GM12864 (cell line): ENCODE data around the gene ANK3.

Source experiments
- DNase-seq: peaks from one replicate; pipeline ENCODE4 v3.0.0-alpha.2; 2011; ENCODE audit warnings: low read depth
- H3K4me3 ChIP-seq: 2 replicates; pipeline ENCODE4 v1.5.1; 2011; ENCODE audit warnings: mild to moderate bottlenecking, low read depth, low read length, control low read depth
- CTCF ChIP-seq: IDR thresholded peaks from 2 replicates; pipeline ENCODE4 v1.5.1; 2011; ENCODE audit warnings: low read depth, mild to moderate bottlenecking, moderate library complexity, low read length, control low read depth, inconsistent platforms; ENCODE audit errors: missing control alignments

Gene ANK3

DNA sequence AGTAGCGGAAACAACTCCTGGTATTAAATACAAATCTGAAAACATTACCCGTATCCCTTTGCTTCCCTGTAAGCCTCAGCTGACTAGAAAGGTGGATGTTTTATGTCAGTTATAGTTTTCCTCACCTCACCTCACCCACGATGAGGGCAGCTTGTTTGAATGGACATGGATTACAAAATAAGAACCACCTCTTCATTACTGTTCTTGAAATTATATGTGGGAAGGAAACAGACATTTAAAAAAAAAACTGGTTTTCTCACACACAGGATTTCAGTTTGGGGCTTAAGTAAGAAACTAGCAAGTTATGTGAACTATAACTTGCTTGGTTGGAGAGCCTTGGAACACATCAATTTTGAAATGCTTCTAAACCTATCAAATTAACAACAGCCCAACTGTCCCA is 250.4 kb downstream of the ANK3 start:
- TF ChIP-seq CTCF: no peak
- no peak overlapping the region for H3K4me3 ChIP-seq

DNA sequence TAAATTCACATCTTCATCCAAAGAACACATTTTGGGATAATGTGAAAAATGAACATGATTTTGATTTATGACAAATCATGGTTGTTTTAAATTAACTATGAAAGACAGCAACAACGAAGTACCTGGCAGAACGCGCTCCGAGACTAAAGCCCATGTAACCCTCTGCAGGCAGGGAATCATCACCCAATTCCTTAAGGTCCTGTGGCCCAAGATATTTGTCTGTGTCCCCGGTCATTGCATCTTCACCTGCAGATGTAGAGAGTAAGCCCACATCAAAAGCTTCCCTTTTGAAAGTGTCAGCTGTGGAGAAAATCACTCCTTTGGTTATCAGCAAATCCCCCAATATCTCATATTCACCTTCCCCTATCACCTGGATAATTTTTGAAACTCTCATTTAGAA is 250.8 kb downstream of the ANK3 start:
- no peak overlapping the region for H3K4me3 ChIP-seq
- no peak for DNase-seq
- no peak for TF ChIP-seq CTCF

More for the DNA sequence above, 250.4 kb downstream of the ANK3 start:
- no peak for DNase-seq

- no peak for DNase-seq
- no peak overlapping the region for H3K4me3 ChIP-seq
- no peak for TF ChIP-seq CTCF
Measured at GRCh38 chr10:60138026-60138425, 251.6 kb downstream of the ANK3 start.

- DNase-seq: no peak
- H3K4me3 ChIP-seq: no peak overlapping the region
- TF ChIP-seq CTCF: no peak
Measured at GRCh38 chr10:60137292-60137992, 252.2 kb downstream of the ANK3 start.

DNA sequence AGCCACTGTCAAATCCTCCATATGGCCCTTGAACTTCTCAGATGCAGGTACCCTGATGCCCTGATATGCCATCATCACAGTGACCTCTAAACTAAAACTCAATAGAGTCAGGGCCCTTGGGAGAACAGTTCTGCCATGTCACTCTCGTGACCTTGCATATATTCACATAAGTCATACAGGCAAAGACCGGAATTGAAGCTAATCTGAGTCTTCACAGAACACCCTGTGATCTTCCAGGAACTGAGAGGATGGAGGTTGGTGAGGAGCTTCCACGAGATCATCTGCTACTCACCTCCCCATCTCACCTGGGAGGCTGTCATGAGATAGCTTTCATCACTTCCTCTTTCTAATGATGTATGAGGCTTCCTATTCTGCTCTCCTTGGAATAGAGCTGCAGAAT is 254.7 kb downstream of the ANK3 start:
- no peak overlapping the region for H3K4me3 ChIP-seq
- no peak for DNase-seq
- TF ChIP-seq CTCF: no peak

- H3K4me3 ChIP-seq: no peak overlapping the region
- no peak for DNase-seq
- TF ChIP-seq CTCF: no peak
Measured at GRCh38 chr10:60134548-60134947, 255.1 kb downstream of the ANK3 start.

DNA sequence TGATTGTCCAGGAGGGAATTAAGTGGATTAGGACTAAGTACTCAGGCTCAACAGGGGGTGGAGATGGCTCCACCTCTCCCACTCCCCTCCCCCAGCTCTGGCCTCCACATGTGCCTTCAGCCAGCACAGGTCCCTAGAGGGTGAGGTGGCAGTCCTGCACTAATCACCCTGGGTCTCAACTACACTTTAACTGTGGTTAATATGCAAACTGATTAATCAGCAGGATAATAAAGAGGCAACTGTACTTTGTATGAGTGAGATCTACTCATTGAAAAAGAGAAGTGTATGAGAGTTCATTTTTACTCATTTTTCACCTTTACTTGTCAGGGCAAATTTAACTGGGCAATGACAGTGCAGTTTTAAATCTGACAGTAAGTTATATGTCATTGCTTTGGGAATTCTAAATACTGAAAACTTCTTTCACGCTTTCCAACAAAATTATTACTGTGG is 259.5 kb downstream of the ANK3 start:
- no peak for TF ChIP-seq CTCF
- no peak overlapping the region for H3K4me3 ChIP-seq
- DNase-seq: no peak
